Left ventricle myocardium inferior (tissue), 1 donor: Measurements from ENCODE around the gene TBR1. TPM values are rescaled to one million over a fixed set of nuclear protein-coding genes. Genes with fewer than 3 reads are reported as not detected.

Experiments
- DNase-seq: peaks from one replicate; pipeline ENCODE4 v3.0.0-alpha.2; 2020
- H3K27ac ChIP-seq: fragments of 200-600 bp; replicated peaks from 2 replicates; pipeline ENCODE4 v1.8.0; 2021
- H3K27me3 ChIP-seq: fragments of 200-600 bp; 2 replicates; pipeline ENCODE4 v1.8.0; 2021; ENCODE audit warnings: low read depth
- H3K36me3 ChIP-seq: fragments of 200-600 bp; 2 replicates; pipeline ENCODE4 v1.8.0; 2021
- H3K4me1 ChIP-seq: fragments of 200-600 bp; 2 replicates; pipeline ENCODE4 v1.8.0; 2021
- H3K4me3 ChIP-seq: fragments of 200-600 bp; 2 replicates; pipeline ENCODE4 v1.8.0; 2021; ENCODE audit warnings: mild to moderate bottlenecking, moderate library complexity
- H3K9me3 ChIP-seq: fragments of 200-600 bp; replicated peaks from 2 replicates; pipeline ENCODE4 v1.8.0; 2021
- intact Hi-C: fragments of 100-400 bp; cut with micrococcal nuclease; formaldehyde crosslinking; loops from one replicate; pipeline ENCODE4 v1.11.0; 2022
- total RNA-seq: library from RNA; stranded (reverse); fragmentation: NEBNext Ultra II Directional; extraction: Animal tissue kit (Norgen Biotek cat#: 25700); gene quantifications from one replicate; pipeline ENCODE4 v1.2.1, GENCODE V29; 2021
- TF ChIP-seq, protein P1 (sequence below): fragments of 200-600 bp; IDR thresholded peaks from 2 replicates; pipeline ENCODE4 v1.8.0; 2021; ENCODE audit warnings: antibody characterized with exemption, mild to moderate bottlenecking, borderline replicate concordance
- donor health status: DM: no; HTN: yes; CAD: no; lungs with severe emphysema.

Gene TBR1
- total RNA-seq, 1 donor from 2014 or later = not detected

DNA sequence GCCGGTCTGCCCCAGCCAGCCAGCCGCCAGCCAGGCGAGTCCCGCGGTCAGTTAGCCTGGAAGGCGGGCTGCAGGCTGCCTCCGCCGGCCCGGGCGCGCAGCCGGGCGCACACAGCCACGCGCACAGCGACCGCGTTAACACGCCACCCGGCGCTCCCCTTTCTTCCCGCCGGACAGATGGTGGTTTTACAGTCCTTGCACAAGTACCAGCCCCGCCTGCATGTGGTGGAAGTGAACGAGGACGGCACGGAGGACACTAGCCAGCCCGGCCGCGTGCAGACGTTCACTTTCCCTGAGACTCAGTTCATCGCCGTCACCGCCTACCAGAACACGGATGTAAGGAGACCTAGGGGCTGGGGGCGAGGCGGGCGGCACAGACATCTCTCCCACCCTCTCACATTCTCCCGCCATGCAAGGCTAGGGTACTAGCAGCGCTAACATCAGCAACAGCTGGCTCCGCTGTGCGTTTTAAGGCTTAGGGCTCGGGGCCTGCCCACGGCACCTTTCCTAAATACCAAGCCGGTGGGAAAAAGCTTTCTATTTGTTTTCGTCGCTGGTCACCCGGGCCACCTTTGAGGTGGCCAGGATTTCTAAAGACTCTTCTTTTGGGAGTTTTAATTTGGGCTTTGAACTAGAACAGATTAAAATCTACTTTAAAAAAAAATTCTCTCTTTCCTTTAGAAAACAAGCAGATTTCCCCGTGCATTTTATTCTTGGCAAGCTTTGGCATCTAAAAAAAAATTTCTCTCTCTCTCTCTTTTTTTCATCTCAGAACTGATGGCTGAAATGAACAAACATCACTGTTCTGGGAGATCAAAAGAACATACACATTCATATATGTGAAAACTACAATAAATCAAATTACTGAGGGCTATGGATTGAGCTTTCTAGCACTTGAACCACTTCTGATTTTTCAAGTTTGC lies 2.9 kb downstream of the TBR1 start:
- no peaks in the 10 kb centered on the region for H3K9me3 ChIP-seq
- intact Hi-C loops = no loop called here
- DNase-seq = no peak
- H3K4me3 ChIP-seq = peak overlapping the region; percentile 40
- H3K27me3 ChIP-seq = peaks cover 100% of the 10 kb centered on the region
- no peaks in the 10 kb centered on the region for H3K36me3 ChIP-seq
- H3K4me1 ChIP-seq = peaks cover 60% of the 10 kb centered on the region
- no peak overlapping the region for H3K27ac ChIP-seq
- TF ChIP-seq, protein P1, sequence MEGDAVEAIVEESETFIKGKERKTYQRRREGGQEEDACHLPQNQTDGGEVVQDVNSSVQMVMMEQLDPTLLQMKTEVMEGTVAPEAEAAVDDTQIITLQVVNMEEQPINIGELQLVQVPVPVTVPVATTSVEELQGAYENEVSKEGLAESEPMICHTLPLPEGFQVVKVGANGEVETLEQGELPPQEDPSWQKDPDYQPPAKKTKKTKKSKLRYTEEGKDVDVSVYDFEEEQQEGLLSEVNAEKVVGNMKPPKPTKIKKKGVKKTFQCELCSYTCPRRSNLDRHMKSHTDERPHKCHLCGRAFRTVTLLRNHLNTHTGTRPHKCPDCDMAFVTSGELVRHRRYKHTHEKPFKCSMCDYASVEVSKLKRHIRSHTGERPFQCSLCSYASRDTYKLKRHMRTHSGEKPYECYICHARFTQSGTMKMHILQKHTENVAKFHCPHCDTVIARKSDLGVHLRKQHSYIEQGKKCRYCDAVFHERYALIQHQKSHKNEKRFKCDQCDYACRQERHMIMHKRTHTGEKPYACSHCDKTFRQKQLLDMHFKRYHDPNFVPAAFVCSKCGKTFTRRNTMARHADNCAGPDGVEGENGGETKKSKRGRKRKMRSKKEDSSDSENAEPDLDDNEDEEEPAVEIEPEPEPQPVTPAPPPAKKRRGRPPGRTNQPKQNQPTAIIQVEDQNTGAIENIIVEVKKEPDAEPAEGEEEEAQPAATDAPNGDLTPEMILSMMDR = no peak

DNA sequence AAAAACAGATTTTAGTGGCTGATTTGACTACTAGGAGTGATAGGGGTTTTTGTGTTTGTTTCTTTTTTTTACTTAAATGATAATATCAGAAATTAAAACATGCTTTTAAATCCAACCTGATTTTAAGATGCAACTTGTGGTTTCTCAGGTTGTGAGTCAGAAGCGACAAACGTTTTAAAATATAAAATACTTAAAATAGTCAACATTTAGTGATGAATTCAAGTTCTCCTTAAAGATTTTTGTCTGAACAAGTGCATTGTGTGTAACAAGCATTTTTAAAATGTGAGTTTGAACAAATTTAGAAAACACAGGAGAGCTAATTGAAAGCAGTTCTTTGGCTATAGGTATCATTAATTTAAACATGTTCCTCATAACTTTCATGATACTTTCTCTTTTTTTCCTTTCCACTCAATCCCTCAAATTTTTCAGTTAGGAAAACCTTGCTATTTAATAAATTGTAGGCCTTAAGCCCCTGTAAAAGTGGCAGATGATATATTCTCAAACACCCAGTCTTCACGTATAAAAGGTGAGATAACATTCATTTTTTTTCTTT lies 3.6 kb downstream of the TBR1 start:
- H3K4me3 ChIP-seq = no peak overlapping the region
- no peaks in the 10 kb centered on the region for H3K36me3 ChIP-seq
- peaks cover 56% of the 10 kb centered on the region for H3K4me1 ChIP-seq
- intact Hi-C loops = no loop called here
- no peak overlapping the region for H3K27ac ChIP-seq
- no peaks in the 10 kb centered on the region for H3K9me3 ChIP-seq
- TF ChIP-seq, protein P1 = no peak
- DNase-seq = no peak
- peaks cover 100% of the 10 kb centered on the region for H3K27me3 ChIP-seq

DNA sequence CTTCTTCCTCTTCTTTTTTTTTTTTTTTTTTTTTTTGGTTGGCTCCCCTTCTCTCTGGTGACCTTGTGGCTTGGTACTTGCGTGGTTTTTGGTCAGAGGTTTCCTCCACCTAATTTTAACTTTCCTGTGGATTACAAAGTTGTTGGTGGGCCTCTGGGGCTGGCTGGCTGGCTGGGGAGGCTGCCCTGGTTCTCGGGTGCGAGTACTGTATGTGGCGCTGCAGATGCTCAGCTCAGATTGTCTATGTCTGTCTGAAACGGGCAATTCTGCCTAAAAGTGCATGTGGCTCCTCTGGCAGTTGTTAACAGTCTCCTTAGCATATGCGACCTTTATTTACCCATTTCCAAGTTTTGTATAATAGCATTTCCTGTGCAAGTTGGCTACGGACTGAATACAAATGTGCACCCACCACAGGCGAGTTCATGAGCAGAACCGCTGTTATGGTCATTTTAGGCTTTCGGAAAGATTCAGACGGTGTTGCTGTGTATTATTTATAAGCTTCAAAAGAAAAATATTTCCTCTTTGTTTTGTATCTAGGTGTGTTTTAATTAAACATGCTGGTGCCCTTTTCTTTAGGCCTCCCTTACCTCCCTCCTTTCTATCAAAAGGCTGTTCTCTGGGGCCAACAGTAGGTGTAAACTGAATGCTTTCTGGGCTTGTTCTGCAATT lies 4.4 kb downstream of the TBR1 start:
- Histone ChIP-seq H3K4me3 (no peak overlapping the region), H3K4me1 (peaks cover 48% of the 10 kb centered on the region), H3K36me3 (no peaks in the 10 kb centered on the region), H3K27me3 (peaks cover 100% of the 10 kb centered on the region), H3K27ac (no peak overlapping the region), H3K9me3 (no peaks in the 10 kb centered on the region)
- intact Hi-C loops = no loop called here
- TF ChIP-seq, protein P1 = no peak
- no peak for DNase-seq

DNA sequence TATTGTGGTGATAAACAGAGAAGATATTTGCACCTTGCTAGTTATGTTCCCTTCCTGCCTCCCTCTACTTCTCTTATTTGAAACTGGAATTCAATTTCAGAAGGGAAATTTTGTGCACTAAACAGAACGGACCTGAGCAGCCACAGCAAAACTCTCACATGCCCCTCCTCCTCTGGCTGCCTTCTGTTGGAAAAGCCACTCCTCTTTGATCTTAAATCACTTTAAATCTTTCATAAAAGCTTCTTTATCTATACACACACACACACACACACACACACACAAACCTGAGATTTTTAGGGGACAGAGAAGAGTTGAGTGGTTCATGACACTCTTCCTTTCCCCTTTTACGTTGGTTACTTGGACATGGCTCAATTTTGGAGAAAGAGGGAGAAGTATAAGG lies 5.6 kb downstream of the TBR1 start:
- TF ChIP-seq, protein P1 = no peak
- H3K4me3 ChIP-seq = no peak overlapping the region
- H3K27me3 ChIP-seq = peaks cover 100% of the 10 kb centered on the region
- H3K4me1 ChIP-seq = peaks cover 36% of the 10 kb centered on the region
- no peak for DNase-seq
- intact Hi-C loops = no loop called here
- no peaks in the 10 kb centered on the region for H3K36me3 ChIP-seq
- H3K9me3 ChIP-seq = no peaks in the 10 kb centered on the region
- H3K27ac ChIP-seq = no peak overlapping the region

DNA sequence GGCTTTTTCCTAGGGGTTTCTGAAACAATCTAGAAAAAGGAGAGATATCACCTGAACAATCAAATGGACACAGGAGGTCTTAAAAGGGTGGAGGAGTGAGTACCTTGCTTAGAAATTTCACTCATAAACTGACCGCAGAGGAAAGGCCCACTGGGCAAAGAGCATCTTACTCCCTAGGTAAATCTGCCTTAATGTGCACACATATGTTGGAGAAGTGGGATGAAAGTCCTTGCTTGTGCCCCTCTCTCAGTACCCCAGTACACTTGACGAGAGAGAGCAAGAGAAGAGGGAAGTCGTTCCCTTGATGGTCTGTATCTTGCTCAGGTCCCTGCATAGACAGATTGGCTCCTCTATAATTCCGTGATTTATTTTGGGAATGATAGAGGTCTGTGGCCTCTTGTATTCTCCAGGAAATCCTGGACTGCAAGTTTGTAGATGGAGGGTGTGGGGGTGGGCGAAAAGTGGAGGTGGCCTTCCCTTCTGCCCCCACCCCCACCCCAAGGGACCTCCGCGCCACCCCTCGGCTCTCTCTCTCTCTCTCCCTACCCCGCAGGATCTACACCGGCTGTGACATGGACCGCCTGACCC lies 6.8 kb downstream of the TBR1 start:
- TF ChIP-seq, protein P1 = no peak

More for the DNA sequence above, 6.8 kb downstream of the TBR1 start:
- H3K27me3 ChIP-seq = peaks cover 100% of the 10 kb centered on the region
- no peak for DNase-seq
- no peaks in the 10 kb centered on the region for H3K36me3 ChIP-seq
- H3K4me1 ChIP-seq = peaks cover 37% of the 10 kb centered on the region
- peak overlapping the region; percentile 57 for H3K4me3 ChIP-seq
- no peak overlapping the region for H3K27ac ChIP-seq
- intact Hi-C loops = no loop called here
- no peaks in the 10 kb centered on the region for H3K9me3 ChIP-seq
